Testis (tissue), 3 donors: ENCODE data around the gene GAS1. TPM values are rescaled to one million over a fixed set of nuclear protein-coding genes. Genes with fewer than 3 reads are reported as not detected.

Experiments used
- DNase-seq: peaks from one replicate; pipeline ENCODE4 v3.0.0-alpha.2; 2019
- H3K27ac ChIP-seq, 2 donors: fragments of 200-600 bp; sonication (generic); one replicate each; pipeline ENCODE4 v1.5.1; 2019
- H3K27me3 ChIP-seq: fragments of 200-600 bp; sonication (generic); one replicate; pipeline ENCODE4 v1.5.1; 2019
- H3K36me3 ChIP-seq: fragments of 200-600 bp; sonication (generic); one replicate; pipeline ENCODE4 v1.5.1; 2017; ENCODE audit warnings: low read depth; ENCODE audit errors: missing control alignments
- H3K4me1 ChIP-seq: fragments of 200-600 bp; sonication (generic); one replicate; pipeline ENCODE4 v1.5.1; 2019
- H3K4me3 ChIP-seq, 2 donors: fragments of 200-600 bp; sonication (generic); one replicate each; pipeline ENCODE4 v1.5.1; 2017 to 2019
- H3K9me3 ChIP-seq: fragments of 200-600 bp; sonication (generic); one replicate; pipeline ENCODE4 v1.5.1; 2017
- CTCF ChIP-seq, 3 experiments: fragments of 450-650 bp in 2 of 3; fragments of 200-600 bp in 1 of 3; sonication (generic) in 1 of 3; IDR thresholded peaks; one replicate each; pipeline ENCODE4 v1.5.1; 2016 to 2019; ENCODE audit warnings: antibody characterized with exemption in 3 of 3, mild to moderate bottlenecking in 2 of 3, moderate library complexity in 1 of 3
- POLR2A ChIP-seq: fragments of 450-650 bp; IDR thresholded peaks from one replicate; pipeline ENCODE4 v1.6.1; 2017; ENCODE audit warnings: antibody characterized with exemption, mild to moderate bottlenecking, moderate library complexity
- WGBS, 2 donors: methylation state at CpG; one replicate each; pipeline ENCODE4 v1.1.5; 2018; 5-methylcytosine and 5-hydroxymethylcytosine counted together
- intact Hi-C: fragments of 100-400 bp; cut with DNase I; formaldehyde crosslinking; loops from one replicate; pipeline ENCODE4 v1.15.1; 2023; ENCODE audit warnings: low total_unique reads
- polyA plus RNA-seq: library from polyadenylated mRNA; stranded (reverse); fragments of 350-450 nt; fragmentation: Illumina TruSeq; extraction: RNeasy Lipid Tissue Mini Kit (QIAGEN cat#74804); gene quantifications from one replicate; pipeline ENCODE4 v1.2.3, GENCODE V29; 2014; ENCODE audit warnings: low read depth, low replicate concordance; ENCODE audit not compliant: insufficient read depth
- total RNA-seq, 2 donors: library from RNA; depleted of rRNA; stranded (reverse); fragments of >200 nt; gene quantifications; one replicate each; pipeline ENCODE4 v1.2.3, GENCODE V29; 2016

The GAS1 gene
- total and polyA plus RNA-seq, 3 donors from 2014 or later: 12.9 to 25.7 (median 13.9) TPM

- intact Hi-C loops: no loop called here
- Histone ChIP-seq H3K9me3 (no peaks in the 10 kb centered on the region), H3K4me1 (peaks cover 20% of the 10 kb centered on the region), H3K4me3 (no peak overlapping the region), H3K27me3 (no peaks in the 10 kb centered on the region), H3K36me3 (no peaks in the 10 kb centered on the region), H3K27ac (no peak overlapping the region)
- TF ChIP-seq CTCF (IDR thresholded peaks at IDR 0.05) (no peak), POLR2A (no peak)
- 73 to 93% methylated on average over 3 of the region's 3 CpGs for WGBS, 2 donors
- DNase-seq: no peak
Measured at GRCh38 chr9:86980802-86981201, 33.5 kb upstream of the GAS1 start.

GRCh38 chr9:86979657-86980056, 32.4 kb upstream of the GAS1 start:
- intact Hi-C loops: no loop called here
- no peak overlapping the region for H3K27ac ChIP-seq
- DNase-seq: no peak

GRCh38 chr9:86978922-86979474, 31.7 kb upstream of the GAS1 start:
- H3K27ac ChIP-seq: no peak overlapping the region
- intact Hi-C loops: no loop called here
- no peaks in the 10 kb centered on the region for H3K9me3 ChIP-seq
- peaks cover 11% of the 10 kb centered on the region for H3K4me1 ChIP-seq
- no peak for DNase-seq
- no peaks in the 10 kb centered on the region for H3K27me3 ChIP-seq
- WGBS, 2 donors: 68 to 72% methylated on average over 6 of the region's 6 CpGs
- H3K4me3 ChIP-seq: no peak overlapping the region
- H3K36me3 ChIP-seq: no peaks in the 10 kb centered on the region
- TF ChIP-seq CTCF (IDR thresholded peaks at IDR 0.05): no peak
- TF ChIP-seq POLR2A: no peak

More at GRCh38 chr9:86979657-86980056, 32.4 kb upstream of the GAS1 start:
- H3K9me3 ChIP-seq: no peaks in the 10 kb centered on the region
- WGBS, 2 donors: 87 to 89% methylated on average over 1 of the region's 1 CpG
- no peak overlapping the region for H3K4me3 ChIP-seq
- peaks cover 13% of the 10 kb centered on the region for H3K4me1 ChIP-seq
- TF ChIP-seq POLR2A (no peak), CTCF (IDR thresholded peaks at IDR 0.05) (no peak)
- H3K36me3 ChIP-seq: no peaks in the 10 kb centered on the region
- no peaks in the 10 kb centered on the region for H3K27me3 ChIP-seq

GRCh38 chr9:86978413-86978812, 31.1 kb upstream of the GAS1 start:
- no peak for DNase-seq
- no peaks in the 10 kb centered on the region for H3K27me3 ChIP-seq
- WGBS, 2 donors: 75 to 78% methylated on average over 2 of the region's 2 CpGs
- peaks cover 5% of the 10 kb centered on the region for H3K4me1 ChIP-seq
- H3K36me3 ChIP-seq: no peaks in the 10 kb centered on the region
- no peak overlapping the region for H3K4me3 ChIP-seq
- H3K9me3 ChIP-seq: no peaks in the 10 kb centered on the region
- TF ChIP-seq CTCF (IDR thresholded peaks at IDR 0.05): no peak
- no peak overlapping the region for H3K27ac ChIP-seq
- intact Hi-C loops: no loop called here

- Histone ChIP-seq H3K9me3 (no peaks in the 10 kb centered on the region), H3K36me3 (no peaks in the 10 kb centered on the region), H3K27ac (no peak overlapping the region), H3K27me3 (no peaks in the 10 kb centered on the region), H3K4me1 (no peaks in the 10 kb centered on the region), H3K4me3 (no peak overlapping the region)
- 92 to 96% methylated on average over 4 of the region's 4 CpGs for WGBS, 2 donors
- DNase-seq: no peak
- TF ChIP-seq CTCF (IDR thresholded peaks at IDR 0.05) (no peak), POLR2A (no peak)
- intact Hi-C loops: no loop called here
Measured at GRCh38 chr9:86977205-86977835, 30.0 kb upstream of the GAS1 start.
